GM12874 (cell line): ENCODE measurements around the gene NSA2.

Source experiments
- TF ChIP-seq, protein P1 (sequence below): IDR thresholded peaks from 2 replicates; pipeline ENCODE4 v1.5.1; 2011; ENCODE audit warnings: low read depth, mild to moderate bottlenecking, control low read depth, low read length, moderate library complexity; ENCODE audit not compliant: insufficient read depth

NSA2 gene

DNA sequence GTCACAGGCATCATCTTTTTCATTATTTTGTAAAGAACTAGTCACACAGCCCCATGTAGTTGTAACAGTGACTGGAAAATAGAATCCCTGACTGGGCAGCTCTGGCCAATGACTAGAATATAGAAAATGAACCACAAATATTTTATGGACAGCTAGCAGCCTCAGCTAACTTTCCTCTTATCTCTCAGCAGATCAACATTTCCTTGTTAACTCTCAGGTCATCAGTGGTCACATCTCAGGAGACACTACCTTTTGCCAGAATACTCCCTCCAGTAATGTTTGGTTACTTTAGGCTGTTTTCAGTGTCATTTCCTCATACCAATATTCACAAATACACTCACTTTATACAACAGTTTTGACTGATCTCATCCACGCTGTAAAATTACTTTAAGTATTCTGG lies 55.2 kb downstream of the NSA2 start:
- TF ChIP-seq, protein P1, sequence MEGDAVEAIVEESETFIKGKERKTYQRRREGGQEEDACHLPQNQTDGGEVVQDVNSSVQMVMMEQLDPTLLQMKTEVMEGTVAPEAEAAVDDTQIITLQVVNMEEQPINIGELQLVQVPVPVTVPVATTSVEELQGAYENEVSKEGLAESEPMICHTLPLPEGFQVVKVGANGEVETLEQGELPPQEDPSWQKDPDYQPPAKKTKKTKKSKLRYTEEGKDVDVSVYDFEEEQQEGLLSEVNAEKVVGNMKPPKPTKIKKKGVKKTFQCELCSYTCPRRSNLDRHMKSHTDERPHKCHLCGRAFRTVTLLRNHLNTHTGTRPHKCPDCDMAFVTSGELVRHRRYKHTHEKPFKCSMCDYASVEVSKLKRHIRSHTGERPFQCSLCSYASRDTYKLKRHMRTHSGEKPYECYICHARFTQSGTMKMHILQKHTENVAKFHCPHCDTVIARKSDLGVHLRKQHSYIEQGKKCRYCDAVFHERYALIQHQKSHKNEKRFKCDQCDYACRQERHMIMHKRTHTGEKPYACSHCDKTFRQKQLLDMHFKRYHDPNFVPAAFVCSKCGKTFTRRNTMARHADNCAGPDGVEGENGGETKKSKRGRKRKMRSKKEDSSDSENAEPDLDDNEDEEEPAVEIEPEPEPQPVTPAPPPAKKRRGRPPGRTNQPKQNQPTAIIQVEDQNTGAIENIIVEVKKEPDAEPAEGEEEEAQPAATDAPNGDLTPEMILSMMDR, result no peak

DNA sequence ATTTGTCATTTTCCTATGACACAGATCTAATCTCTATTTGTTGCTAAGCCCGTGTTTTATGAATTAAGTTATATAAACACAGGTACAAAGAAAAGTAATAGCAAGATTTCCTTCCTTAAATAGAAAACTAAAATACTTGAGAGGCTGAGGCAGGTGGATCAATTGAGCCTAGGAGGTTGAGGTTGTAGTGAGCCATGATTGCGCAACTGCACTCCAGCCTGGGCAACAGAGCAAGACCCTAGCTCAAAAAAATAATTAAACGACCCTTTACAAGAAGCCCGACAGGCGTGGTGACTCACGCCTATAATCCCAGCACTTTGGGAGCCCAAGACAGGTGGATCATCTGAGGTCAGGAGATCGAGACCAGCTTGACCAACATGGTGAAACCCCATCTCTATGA lies 62.4 kb downstream of the NSA2 start:
- TF ChIP-seq, protein P1, result no peak
